ENCODE measurements around the gene GUCY2C. TPM values are rescaled to one million over a fixed set of nuclear protein-coding genes. Genes with fewer than 3 reads are reported as not detected.

GUCY2C gene
- polyA plus RNA-seq, 3 donors: 0.04 to 0.14 (median 0.10) TPM

DNA sequence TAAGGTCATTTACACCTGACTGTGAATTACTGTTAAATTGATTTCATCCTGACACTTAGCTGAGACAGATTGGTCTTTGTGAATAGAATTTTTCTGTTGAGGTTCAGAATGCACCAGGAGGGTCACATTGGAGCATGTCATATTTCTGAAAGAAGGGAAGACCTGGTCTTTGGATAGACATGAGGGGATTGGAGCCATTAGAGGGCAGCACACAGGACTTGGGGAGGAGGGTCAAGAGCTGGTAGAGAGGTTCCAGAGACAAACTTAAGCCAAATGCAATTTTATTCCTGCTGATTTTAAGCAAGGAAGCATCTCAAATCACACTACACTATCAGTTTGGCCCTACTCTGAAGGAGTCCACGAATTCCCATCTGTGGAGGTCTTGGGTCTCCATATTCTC is 41.1 kb downstream of the GUCY2C start:
- H2AFZ ChIP-seq (ENCODE audit: insufficient read depth, low read depth, low read length, poor library complexity, severe bottlenecking): no peak overlapping the region
- H3K79me2 ChIP-seq (ENCODE audit: insufficient read depth, low read length): no peaks in the 10 kb centered on the region
- peaks cover 0 to 4% of the 10 kb centered on the region in 2 donors for H3K36me3 Mint-ChIP-seq
- no peak for DNase-seq
- H3K4me3 ChIP-seq (replicated peaks in 1 of 3; ENCODE audit: low read depth in 2 of 3, low read length in 3 of 3): no peak overlapping the region
- no peaks in the 10 kb centered on the region for H3K9me3 ChIP-seq (replicated peaks in 1 of 2; ENCODE audit: control insufficient read depth in 1 of 2, insufficient read depth in 1 of 2, low read length in 2 of 2)
- H3K9ac ChIP-seq (ENCODE audit: insufficient read depth, low read length, poor library complexity, severe bottlenecking): no peak overlapping the region
- H3K4me1 Mint-ChIP-seq: peaks cover 2% of the 10 kb centered on the region
- peaks cover 0 to 4% (median 2%) of the 10 kb centered on the region in 7 donors for H3K9me3 Mint-ChIP-seq
- WGBS (ENCODE audit: insufficient coverage): no CpG with 5 or more reads among the region's 1 CpG
- intact Hi-C loops (cut with micrococcal nuclease): no loop called here
- H3K4me2 ChIP-seq (replicated peaks; ENCODE audit: extremely low read depth, low read length, poor library complexity, severe bottlenecking): no peak overlapping the region
- no peak overlapping the region for H3K27ac ChIP-seq (ENCODE audit: low read depth in 1 of 2, low read length in 2 of 2)
- TF ChIP-seq, protein P1, sequence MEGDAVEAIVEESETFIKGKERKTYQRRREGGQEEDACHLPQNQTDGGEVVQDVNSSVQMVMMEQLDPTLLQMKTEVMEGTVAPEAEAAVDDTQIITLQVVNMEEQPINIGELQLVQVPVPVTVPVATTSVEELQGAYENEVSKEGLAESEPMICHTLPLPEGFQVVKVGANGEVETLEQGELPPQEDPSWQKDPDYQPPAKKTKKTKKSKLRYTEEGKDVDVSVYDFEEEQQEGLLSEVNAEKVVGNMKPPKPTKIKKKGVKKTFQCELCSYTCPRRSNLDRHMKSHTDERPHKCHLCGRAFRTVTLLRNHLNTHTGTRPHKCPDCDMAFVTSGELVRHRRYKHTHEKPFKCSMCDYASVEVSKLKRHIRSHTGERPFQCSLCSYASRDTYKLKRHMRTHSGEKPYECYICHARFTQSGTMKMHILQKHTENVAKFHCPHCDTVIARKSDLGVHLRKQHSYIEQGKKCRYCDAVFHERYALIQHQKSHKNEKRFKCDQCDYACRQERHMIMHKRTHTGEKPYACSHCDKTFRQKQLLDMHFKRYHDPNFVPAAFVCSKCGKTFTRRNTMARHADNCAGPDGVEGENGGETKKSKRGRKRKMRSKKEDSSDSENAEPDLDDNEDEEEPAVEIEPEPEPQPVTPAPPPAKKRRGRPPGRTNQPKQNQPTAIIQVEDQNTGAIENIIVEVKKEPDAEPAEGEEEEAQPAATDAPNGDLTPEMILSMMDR (IDR thresholded peaks at IDR 0.05): no peak
- H3K4me1 ChIP-seq (ENCODE audit: control insufficient read depth in 1 of 2, insufficient read depth in 2 of 2, low read length in 2 of 2): no peaks in the 10 kb centered on the region
- H3K27me3 Mint-ChIP-seq (ENCODE audit: low read depth in 3 of 3): peaks cover 3 to 6% (median 5%) of the 10 kb centered on the region in 3 donors
- no peaks in the 10 kb centered on the region for H4K20me1 ChIP-seq (ENCODE audit: insufficient read depth, low read length)
- H3K4me3 Mint-ChIP-seq: no peak overlapping the region
- H3K27ac Mint-ChIP-seq: no peak overlapping the region
- no peaks in the 10 kb centered on the region for H3K27me3 ChIP-seq (ENCODE audit: control insufficient read depth in 2 of 2, insufficient read depth in 2 of 2, low read length in 2 of 2)
- no peaks in the 10 kb centered on the region for H3K36me3 ChIP-seq (replicated peaks in 1 of 2; ENCODE audit: control insufficient read depth in 1 of 2, insufficient read depth in 2 of 2, low read length in 2 of 2)

DNA sequence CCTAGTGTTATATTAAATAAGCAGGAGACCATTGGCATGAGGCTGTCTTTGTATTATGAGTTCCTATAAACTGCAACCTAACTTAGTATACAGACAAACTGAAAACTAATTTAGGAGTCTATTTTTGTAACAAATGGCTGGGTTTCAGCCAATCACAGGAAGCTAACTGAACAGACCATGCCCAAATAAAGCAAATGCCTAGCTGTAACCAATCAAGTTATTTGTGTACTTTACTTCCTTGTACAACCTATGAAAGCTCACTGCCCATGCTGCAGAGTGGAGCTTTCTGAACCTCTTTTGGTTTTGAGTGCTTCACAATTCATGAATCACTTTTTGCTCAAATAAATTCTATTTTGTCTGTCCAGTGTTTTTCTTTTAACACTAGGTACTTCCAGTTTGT is 41.6 kb downstream of the GUCY2C start:
- Histone ChIP-seq H3K4me1 (ENCODE audit: control insufficient read depth in 1 of 2, insufficient read depth in 2 of 2, low read length in 2 of 2) (no peaks in the 10 kb centered on the region), H3K27ac (ENCODE audit: low read depth in 1 of 2, low read length in 2 of 2) (no peak overlapping the region), H3K4me3 (replicated peaks in 1 of 3; ENCODE audit: low read depth in 2 of 3, low read length in 3 of 3) (no peak overlapping the region), H2AFZ (ENCODE audit: insufficient read depth, low read depth, low read length, poor library complexity, severe bottlenecking) (no peak overlapping the region), H3K9me3 (replicated peaks in 1 of 2; ENCODE audit: control insufficient read depth in 1 of 2, insufficient read depth in 1 of 2, low read length in 2 of 2) (no peaks in the 10 kb centered on the region), H3K79me2 (ENCODE audit: insufficient read depth, low read length) (no peaks in the 10 kb centered on the region), H3K9ac (ENCODE audit: insufficient read depth, low read length, poor library complexity, severe bottlenecking) (no peak overlapping the region), H3K27me3 (ENCODE audit: control insufficient read depth in 2 of 2, insufficient read depth in 2 of 2, low read length in 2 of 2) (no peaks in the 10 kb centered on the region), H4K20me1 (ENCODE audit: insufficient read depth, low read length) (no peaks in the 10 kb centered on the region), H3K4me2 (replicated peaks; ENCODE audit: extremely low read depth, low read length, poor library complexity, severe bottlenecking) (no peak overlapping the region), H3K36me3 (replicated peaks in 1 of 2; ENCODE audit: control insufficient read depth in 1 of 2, insufficient read depth in 2 of 2, low read length in 2 of 2) (no peaks in the 10 kb centered on the region)
- TF ChIP-seq, protein P1 (IDR thresholded peaks at IDR 0.05): no peak
- Mint-ChIP-seq H3K4me3 (no peak overlapping the region), H3K27ac (no peak overlapping the region), H3K9me3 (peaks cover 0 to 4% (median 2%) of the 10 kb centered on the region in 7 donors), H3K4me1 (peaks cover 2% of the 10 kb centered on the region), H3K27me3 (ENCODE audit: low read depth in 3 of 3) (peaks cover 5 to 7% (median 6%) of the 10 kb centered on the region in 3 donors), H3K36me3 (peaks cover 0 to 4% of the 10 kb centered on the region in 2 donors)
- DNase-seq: no peak
- intact Hi-C loops (cut with micrococcal nuclease): no loop called here
